HG02571 (cell line): Measurements from ENCODE around the gene PRKAG2.
"Not testable (repeated sequence)": the region's sequence is repeated elsewhere in the genome, so short reads cannot be mapped to it uniquely, and the experiment has no call there.

Source experiments
- ATAC-seq: cut with Tn5 transposase; IDR thresholded peaks from one replicate; pipeline ENCODE4 v1.9.1; 2021; ENCODE audit warnings: mild to moderate bottlenecking, moderate library complexity; ENCODE audit not compliant: unreplicated experiment

The PRKAG2 gene

DNA sequence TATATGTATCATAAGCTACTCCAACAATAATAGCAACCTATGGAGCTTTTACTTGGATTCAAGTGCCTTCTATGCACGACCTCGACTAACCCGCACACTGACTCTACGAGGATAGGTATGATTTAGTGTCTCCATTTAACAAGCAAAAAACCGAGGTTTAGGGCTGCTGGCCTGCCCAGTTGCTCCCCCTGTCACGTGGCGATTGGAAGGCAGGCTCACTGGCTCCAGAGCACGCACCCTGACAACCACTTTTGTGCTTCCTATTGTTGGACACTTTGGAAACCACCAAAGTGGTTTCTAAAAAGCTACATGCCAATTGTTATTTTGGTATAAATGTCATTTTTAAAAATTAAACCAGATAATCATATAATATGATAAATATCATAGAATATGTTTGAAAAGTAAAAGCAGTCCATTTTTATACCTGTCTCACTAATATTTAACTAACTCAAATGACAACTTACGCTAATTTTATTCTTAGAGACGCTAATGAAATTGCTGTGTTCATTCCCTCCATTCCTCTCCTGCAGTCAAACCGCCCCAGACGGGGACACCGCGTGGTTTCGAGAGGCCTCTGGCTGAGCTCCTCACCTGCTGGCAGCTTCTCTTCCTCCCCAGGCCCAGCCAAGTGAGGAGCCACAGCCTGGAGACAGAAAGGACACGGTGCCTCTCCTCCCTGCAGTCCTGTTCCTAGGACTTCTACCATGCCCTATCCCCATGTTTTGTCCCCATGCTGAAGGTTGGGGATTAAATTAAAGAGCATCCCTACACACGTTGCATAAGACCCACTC is 335.0 kb downstream of the PRKAG2 start:
- no peak for ATAC-seq

DNA sequence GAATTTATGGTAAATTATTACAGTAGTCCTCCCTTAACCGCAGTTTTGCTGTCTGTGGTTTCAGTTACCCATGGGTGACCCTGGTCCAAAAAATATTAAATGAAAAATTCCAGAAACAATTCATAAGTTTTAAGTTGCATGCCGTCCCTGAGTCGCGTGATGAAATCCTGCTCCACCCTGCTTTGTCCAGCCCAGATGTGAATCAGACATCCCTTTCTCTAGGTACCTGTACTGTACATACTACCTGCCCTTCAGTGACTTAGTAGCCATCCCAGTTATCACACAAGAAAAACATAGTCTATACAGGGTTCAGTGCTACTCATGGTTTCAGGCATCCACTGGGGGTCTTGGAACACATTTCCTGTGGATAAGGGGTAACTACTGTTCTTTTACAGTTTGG is 336.8 kb downstream of the PRKAG2 start:
- ATAC-seq: no peak

DNA sequence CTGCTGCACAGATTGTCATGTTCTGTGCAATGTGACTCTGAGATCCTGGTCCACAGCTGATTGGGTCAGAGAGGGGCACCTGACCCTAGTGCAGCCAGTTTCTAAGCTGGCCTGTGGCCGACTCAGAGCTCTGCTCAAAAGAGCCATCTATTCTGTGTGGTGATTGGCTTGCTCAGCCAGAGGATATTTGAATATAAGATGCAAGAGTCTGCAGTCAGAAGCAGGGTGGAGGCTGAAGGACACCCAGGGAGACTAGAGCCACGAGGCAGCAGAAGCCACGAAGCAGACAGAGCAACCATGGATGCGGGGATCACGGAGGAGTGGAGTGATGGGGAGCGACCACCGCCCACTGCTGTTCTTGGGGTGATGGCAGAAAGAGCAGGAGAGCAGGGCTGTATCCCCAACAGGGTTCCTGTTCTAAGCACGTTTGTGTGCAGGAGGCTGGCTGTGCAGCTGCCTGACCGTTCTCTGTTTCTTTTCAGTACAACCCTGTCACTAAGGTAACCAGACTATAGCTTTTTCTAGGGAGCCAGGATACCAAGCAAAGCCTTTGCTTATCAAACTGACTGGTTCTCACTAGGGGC is 337.7 kb downstream of the PRKAG2 start:
- ATAC-seq: peak; percentile 66

DNA sequence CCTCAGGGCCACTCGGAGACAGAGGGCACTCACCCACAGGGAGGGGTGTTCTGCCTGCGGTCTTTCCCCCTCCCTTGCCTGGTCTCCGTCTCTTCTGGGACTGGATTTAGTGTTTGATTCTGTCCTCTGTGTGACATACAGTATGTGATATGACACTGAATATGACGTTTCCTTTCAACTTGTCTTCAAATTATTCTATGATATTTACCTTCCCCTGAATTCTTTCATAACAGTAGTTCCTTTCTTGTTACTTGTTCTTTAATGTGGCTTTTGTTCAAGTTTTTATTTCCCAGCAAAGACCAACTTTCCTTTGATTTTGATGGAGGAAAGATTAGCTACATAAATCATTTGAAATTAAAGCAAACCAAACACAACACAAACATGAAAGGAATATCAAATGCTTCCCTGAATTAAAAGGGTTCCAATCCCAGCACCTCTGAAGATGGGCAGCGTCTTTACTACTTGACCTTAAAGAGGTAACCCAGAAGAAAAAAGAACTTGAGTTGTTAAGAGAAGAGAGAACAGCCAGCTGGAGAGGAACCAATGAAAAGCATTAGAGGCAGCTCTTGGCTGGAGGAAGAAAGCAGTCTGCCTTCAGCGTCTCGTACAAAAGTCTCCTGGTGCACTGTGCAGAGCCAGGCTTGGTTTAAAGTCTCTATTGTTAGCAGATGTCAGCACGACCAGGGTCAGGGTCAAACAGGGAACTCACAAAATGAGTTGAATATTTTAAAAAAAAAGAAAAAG is 338.9 kb downstream of the PRKAG2 start:
- ATAC-seq: no peak

DNA sequence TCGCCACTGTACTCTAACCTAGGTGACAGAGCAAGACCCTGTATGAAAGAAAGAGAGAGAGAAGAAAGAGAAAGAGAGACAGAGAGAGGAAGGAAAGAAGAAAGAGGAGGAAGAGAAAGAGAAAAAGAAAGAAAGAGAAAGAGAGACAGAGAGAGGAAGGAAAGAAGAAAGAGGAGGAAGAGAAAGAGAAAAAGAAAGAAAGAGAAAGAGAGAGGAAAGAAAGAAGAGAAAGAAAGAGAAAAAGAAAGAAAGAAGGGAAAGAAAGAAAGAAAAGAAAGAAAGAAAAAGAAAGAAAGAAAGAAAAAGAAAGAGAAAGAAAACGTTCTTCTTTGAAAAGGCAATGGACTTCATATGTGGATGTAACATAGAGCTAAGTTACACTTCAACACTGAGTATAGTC is 340.7 kb downstream of the PRKAG2 start:
- not testable (repeated sequence) for ATAC-seq

DNA sequence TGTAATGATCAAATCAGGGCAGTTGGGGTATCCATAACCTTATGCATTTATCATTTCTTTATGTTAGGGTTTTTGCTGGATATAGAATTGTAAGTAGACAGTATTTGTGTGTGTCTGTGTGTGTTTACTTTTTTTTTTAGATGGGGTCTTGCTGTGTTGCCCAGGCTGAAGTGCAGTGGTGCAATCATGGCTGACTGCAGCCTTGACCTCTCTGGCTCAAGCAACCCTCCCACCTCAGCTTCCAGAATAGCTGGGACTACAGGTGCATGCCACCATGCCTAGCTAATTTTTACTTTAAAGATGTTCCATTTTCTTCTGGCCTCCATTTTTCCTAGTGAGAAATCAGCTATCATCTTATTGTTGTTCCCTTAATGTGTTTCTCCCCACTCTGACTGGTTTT is 347.1 kb downstream of the PRKAG2 start:
- ATAC-seq: no peak

DNA sequence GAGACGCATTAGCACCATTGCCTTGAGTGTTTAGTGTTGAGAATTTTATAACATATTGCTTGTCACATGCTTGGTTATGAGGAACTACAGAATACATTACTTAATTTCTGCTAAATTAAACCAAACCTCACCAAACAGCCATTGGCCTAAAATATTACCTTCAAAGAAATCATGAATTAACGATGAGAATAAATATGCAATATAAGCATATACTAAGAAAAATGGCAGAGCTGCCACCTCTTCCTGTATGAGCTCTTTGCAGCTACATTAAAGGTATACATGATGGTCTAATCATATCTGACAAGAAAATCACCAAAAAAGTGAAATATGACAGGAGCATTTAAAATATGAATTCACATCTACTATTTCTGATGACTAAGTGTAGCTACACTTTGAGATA is 352.1 kb downstream of the PRKAG2 start:
- no peak for ATAC-seq

DNA sequence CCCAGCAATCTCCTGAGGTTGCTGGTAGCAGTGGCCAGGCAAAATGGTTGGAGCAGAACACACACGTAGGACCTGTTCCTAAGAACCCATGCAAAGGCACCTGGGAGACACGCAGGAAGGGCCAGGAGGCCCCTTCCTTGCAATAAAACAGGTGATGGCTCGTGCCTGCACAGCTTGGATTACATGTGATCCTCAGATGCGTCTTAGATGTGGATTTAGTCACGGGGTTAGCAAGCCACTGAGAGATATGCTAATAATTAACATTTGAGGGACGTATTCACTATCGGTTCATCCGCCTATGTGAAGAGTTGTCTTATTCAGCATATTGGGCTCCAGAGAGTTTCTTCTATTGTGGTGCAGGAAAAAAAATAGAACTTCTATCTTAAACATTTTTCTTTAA is 352.6 kb downstream of the PRKAG2 start:
- no peak for ATAC-seq

DNA sequence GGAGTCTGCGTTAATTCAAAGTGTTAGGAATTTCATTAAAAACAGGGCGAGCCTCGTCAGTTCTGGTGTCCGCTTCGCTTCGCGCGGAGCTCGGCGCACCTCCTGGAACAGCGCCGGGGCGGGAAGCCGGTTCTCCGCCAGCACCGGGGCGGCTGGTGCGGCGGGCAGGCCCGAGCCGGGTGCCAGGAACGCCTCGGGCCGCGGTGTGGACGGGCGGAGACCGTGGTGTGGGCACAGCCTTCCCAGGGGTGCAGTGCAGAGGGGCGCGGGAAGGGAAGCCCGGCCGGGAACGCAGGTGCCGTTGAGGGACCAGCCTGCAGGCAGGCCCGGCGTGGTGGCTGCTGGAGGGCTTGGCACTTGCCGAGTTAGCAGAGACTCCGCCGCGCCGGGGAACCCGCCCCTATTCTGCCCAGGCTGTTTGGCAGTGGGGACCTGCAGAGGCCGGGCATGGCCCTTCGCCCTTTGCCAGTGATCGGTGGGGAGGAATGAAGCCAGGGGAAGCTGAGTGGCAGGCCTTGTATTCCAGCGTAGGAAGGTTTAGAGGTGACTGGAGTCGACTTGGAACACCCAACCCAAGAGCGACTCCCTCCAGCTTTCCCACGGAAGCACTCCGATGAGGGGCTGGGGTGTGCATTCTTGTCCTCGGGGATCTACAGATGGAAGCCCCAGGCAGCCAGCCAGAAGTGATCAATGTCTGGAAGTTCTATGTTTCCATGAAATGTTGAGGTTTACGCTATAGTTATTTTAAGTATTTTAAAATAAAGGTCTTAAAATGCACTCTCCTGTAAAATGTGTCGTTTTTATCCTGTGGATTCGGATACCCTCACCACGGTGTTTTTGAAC is 356.3 kb downstream of the PRKAG2 start:
- no peak for ATAC-seq

DNA sequence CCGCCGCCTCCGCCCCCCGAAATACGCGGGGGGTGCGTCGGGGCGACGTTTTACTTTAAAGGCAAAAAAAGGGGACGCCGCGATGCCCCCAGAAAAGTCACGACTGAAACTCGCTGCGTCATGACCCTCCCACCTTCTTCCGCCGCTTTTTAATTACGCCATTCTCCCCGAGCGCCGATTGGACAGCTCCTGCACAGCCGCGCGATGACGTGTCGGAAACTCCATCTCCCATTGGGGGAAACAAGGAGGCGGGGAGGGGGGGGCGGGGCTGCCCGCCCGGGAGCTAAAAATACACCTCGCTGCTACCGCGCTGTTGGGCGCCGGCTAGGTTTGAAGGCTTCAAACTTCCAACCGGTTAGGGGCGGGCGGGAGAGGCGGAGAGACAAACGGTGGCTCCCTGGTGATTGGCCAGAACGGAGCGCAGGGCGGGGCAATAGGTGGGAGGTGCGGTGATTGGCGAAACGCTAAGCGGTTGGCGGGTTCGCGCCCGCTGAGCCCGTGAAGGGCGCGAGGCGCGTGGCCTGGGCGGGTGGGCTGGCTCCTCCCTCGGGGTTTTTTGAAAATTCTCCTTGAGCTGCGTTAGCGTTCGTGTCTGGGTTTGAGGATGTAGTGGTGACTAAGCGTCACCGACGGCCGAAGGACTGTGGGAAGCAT is 357.0 kb downstream of the PRKAG2 start, which contains the start of gene RHEB:
TSS of gene RHEB (minus strand) at position 131 of the 654 bp plus-strand sequence. CDS start 384 bp downstream, outside the sequence.
- ATAC-seq: peak; percentile 69

DNA sequence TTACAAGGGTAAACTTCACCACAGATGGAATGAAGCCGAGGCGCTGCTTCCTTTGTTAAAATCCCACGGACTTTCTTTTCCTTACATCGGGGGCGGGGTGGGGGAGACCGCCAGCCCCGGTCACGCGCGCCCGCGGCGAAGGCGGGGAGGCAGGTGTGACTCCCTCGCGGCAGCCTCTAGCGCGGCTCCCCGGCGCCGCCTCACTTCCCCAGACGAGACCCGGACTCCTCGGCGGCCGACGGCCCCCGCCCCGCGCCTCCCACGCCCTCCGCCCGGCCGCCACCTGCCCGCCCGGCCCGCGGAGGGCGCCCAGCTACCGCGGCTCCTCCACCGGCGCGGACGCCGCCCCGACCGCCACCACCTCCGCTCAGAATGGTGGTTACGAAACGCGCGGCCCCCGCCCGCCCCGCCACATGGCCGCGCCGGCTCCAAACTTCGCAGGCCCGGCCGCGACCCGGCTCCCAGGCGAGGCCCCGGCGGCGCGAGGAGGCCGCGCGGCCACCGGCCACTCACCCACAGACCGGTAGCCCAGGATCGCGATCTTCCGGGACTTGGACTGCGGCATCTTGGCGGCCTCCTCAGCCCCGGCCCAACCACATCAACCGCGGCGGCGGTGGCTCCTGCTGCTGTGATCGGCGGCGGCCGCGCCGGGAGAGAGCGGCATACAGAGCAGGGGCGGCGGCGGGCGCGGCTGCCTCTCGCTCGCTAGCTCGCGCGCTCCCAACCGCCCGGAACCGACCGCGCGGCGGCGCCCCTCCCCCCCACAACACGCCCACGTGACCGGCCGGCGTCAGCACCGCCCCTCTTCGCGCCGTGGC is 357.8 kb downstream of the PRKAG2 start:
- ATAC-seq: peak; percentile 49

DNA sequence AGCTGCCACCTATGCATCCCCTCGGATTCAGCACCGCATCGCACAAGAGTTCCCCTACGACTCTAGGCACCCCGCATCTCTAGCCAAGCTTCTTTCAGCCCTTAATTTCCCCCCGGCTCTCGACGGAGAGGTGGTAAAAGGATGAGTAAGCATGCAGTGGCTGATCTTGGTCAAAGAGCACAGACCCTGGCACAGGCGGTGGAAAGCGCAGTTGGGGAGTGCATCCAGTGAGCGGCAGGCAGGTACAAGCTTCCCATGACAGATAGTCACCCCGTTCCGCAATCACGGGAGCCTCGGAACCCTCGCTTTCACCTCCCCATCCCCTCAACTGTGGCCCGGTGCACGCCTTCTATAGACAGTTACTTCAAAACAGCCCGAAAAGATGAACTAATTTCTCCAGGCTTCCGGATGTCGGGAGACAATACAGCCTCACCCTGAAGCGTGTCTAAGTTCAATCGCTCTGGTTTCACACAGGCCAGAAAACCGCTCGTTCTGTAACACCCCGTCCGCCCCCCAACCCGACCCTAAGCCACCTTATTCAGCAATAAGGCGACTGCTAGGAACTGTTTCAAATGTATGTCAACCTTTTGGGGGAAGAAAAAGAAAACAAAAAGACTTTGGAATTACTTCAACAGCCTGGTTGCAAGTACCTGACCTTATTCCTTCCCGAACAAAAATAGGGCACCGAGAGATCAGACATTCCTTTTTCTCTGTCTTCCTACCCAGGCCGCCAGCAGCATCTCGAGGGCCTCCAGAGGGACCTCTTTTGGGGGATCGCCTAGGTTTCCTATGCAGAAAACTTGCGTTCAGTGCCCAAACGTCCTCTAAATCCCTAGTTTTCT is 358.6 kb downstream of the PRKAG2 start:
- no peak for ATAC-seq

DNA sequence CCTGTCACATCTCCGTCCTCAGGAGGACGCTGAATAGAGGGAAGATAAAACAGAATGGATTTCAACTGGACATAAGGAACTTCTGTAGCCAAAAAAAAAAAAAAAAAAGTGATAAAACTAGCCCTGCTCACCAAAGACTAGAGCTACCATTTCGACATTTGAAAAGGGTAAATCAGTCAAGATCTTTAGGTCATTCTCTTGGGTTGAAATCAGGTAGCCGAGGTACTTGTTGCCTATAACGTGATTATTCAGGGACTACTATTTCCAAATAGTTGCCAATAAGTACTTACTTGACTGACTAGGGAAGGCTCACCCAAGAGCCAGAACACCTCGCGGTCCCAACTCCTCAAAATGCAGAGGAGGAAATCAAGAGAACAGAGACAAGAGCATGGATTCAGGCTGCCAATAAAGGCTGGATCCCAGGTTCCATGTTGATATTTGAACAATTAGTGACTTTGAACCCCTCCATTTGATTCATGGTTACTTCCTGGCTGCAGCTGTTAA is 359.3 kb downstream of the PRKAG2 start:
- ATAC-seq: no peak

DNA sequence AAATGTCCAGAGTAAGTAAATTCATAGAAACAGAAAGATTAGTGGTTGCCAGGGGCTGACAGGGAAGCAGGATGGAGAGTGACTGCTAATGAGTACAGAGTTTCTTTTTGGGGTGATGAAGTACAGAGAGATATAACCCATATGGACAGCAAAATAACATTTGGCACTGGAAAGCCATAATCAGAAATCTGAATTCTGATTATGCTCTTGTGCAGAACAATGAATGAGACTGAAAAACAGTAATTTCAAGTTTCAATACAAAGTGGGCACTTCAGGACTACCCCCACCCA is 361.7 kb downstream of the PRKAG2 start:
- ATAC-seq: no peak

DNA sequence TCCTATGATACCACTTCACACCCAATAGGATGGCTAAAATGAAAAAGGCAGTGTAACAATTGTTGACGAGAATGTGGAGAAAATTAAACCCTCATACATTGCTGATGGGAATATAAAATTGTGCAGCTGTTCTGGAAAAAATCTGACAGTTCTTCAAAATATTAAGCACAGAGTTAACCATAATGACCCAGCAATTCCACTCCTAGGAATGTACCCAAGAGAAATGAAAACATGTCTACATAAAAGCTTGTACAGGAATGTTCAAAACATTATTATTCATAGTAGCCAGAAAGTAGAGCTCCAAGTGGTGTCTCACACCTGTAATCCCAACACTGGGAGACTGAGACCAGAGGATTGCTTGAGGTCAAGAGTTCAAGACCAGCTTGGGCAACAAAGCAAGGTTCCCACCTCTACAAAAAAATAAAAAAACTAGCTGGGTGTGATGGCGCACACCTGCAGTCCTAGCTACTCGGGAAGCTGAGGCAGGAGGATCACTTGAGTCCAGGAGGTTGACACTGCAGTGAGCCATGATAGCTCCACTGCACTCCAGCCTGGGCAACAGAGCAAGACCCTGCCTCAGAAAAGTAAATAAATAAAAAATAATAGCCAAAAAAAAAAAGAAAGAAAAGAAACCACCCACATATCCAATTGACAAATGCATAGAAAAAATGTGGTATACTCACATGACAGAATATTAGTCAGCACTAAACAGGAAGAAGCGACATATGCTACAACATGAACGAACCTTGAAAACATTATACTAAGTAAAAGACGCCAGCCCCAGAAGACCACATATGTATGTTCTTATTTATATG is 362.2 kb downstream of the PRKAG2 start:
- no peak for ATAC-seq

DNA sequence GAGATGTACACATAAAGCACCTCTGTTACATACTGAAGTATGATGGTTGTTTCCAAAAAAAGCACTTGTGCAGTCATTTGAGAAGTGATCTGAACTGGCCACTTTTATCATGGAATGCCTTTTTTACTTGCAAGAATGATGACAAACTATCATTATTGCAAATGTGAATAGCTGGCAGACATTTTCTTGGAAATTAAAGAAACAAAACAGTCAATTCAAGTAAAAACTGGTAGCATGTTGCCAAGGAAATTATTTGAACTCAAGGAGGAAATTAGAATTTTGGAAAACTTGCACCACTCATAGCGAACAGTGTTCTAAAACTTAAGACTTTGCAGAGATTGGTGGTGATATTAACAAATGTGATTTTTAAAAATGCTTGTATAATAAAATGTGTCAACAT is 363.8 kb downstream of the PRKAG2 start:
- ATAC-seq: no peak

DNA sequence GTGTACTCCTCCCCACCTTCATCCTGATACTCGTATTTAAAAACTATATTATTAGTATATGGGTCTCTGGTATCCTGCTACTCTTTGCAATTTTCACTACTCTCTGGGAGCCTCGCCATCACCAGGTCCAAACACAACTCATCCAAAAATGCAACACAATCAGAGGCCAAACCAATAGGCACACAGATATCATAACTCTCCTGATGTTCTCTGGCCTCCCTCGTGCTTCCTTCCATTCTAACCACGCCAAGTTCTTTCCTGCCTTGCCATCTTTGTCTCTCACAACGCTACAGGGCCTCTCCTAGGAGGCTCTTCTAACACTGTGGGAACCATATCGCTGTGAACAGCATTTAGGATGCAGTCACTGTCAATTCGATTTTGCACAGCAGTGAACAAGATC is 364.6 kb downstream of the PRKAG2 start:
- no peak for ATAC-seq

DNA sequence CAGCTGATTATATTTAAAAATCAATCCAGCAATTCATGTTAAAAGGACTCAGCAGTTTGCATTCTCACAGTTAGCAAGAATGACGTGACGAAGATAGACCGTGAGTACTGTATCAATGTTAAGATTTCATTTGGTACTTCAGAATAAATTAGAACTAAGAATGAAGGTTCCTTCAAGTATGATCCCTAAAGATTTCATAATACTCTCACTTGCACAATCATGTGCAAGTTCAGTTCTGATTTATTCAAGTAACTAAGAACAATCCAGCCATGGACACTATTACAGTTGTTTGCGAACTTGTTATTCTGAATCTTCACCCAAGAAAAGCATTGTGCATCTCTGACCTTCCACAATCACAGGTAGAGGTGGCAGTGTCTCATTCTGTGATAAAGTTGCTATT is 365.0 kb downstream of the PRKAG2 start:
- no peak for ATAC-seq
